IMR-90 (cell line): ENCODE data around the gene ATP5ME. TPM values are rescaled to one million over a fixed set of nuclear protein-coding genes. Genes with fewer than 3 reads are reported as not detected.

Experiments
- ATAC-seq: fragments of 200-7000 bp; cut with Tn5 transposase; 2 replicates; pipeline ENCODE4 v1.9.1; 2020; ENCODE audit warnings: low read depth, mild to moderate bottlenecking, moderate library complexity
- BruUV-seq: library from RNA; stranded (reverse); fragments of 400-500 nt; replicated peaks from 2 replicates; lab custom pipeline; 2021; lab: Mats Ljungman, UMichigan
- CTCF ChIA-PET: fragments of 300-600 bp; formaldehyde crosslinking; extraction: SDS; loops from one replicate; lab custom pipeline; 2021; ENCODE audit warnings: antibody characterized with exemption; lab: Yijun Ruan, JAX
- POLR2A ChIA-PET: fragments of 300-600 bp; sonication (Branson Sonifier 250); formaldehyde crosslinking; loops from one replicate; lab custom pipeline; 2022; ENCODE audit warnings: antibody characterized with exemption; ENCODE audit not compliant: unreplicated experiment; lab: Charles Lee
- DNase-seq: peaks from one replicate; pipeline ENCODE4 v3.0.0; 2013
- H2AFZ ChIP-seq: replicated peaks from 2 replicates; pipeline ENCODE3; 2013; ENCODE audit warnings: low read length, mild to moderate bottlenecking; ENCODE audit not compliant: poor library complexity
- H2AK5ac ChIP-seq: 2 replicates; pipeline ENCODE4 v1.6.1; 2013; ENCODE audit warnings: low read depth, low read length, inconsistent platforms
- H2AK9ac ChIP-seq: replicated peaks from 2 replicates; pipeline ENCODE3; 2013; ENCODE audit warnings: mild to moderate bottlenecking, low read depth, low read length, moderate library complexity; ENCODE audit not compliant: poor library complexity
- H2BK120ac ChIP-seq: 2 replicates; pipeline ENCODE4 v1.6.1; 2013; ENCODE audit warnings: low read depth, low read length, inconsistent platforms
- H2BK15ac ChIP-seq: 3 replicates; pipeline ENCODE4 v1.6.1; 2013; ENCODE audit warnings: low read depth, low read length, inconsistent platforms
- H2BK20ac ChIP-seq: 2 replicates; pipeline ENCODE4 v1.6.1; 2013; ENCODE audit warnings: low read depth, mild to moderate bottlenecking, inconsistent platforms, low read length, moderate library complexity
- H2BK5ac ChIP-seq: 2 replicates; pipeline ENCODE4 v1.6.1; 2013; ENCODE audit warnings: mild to moderate bottlenecking, low read depth, low read length, inconsistent platforms; ENCODE audit not compliant: poor library complexity, severe bottlenecking
- H3K14ac ChIP-seq: replicated peaks from 2 replicates; pipeline ENCODE4 v1.6.1; 2013; ENCODE audit warnings: low read depth, low read length, inconsistent platforms
- H3K18ac ChIP-seq: 2 replicates; pipeline ENCODE4 v1.6.1; 2013; ENCODE audit warnings: low read depth, low read length, control low read depth
- H3K23ac ChIP-seq: 2 replicates; pipeline ENCODE4 v1.6.1; 2013; ENCODE audit warnings: low read depth, low read length, inconsistent platforms
- H3K27ac ChIP-seq: 2 replicates; pipeline ENCODE4 v1.5.1; 2013; ENCODE audit warnings: mild to moderate bottlenecking, control low read depth, low read length; ENCODE audit not compliant: insufficient read depth
- H3K27me3 ChIP-seq: 2 replicates; pipeline ENCODE4 v1.6.1; 2013; ENCODE audit warnings: low read length; ENCODE audit not compliant: control insufficient read depth, insufficient read depth
- H3K36me3 ChIP-seq: 2 replicates; pipeline ENCODE4 v1.6.1; 2013; ENCODE audit warnings: low read length, mixed read lengths; ENCODE audit not compliant: control insufficient read depth, insufficient read depth
- H3K4ac ChIP-seq: 2 replicates; pipeline ENCODE4 v1.6.1; 2013; ENCODE audit warnings: low read depth, low read length, inconsistent platforms
- H3K4me1 ChIP-seq: 2 replicates; pipeline ENCODE4 v1.6.1; 2013; ENCODE audit warnings: low read length, mixed read lengths; ENCODE audit not compliant: control insufficient read depth, insufficient read depth
- H3K4me2 ChIP-seq: 2 replicates; pipeline ENCODE4 v1.6.1; 2013; ENCODE audit warnings: low read depth, mild to moderate bottlenecking, control low read depth, low read length, moderate library complexity
- H3K4me3 ChIP-seq: 2 replicates; pipeline ENCODE4 v1.5.1; 2013; ENCODE audit warnings: low read depth, mild to moderate bottlenecking, control low read depth, low read length, moderate library complexity; ENCODE audit not compliant: insufficient read depth
- H3K56ac ChIP-seq: 2 replicates; pipeline ENCODE4 v1.6.1; 2013; ENCODE audit warnings: low read length, inconsistent platforms; ENCODE audit not compliant: insufficient read depth; ENCODE audit errors: extremely low read depth
- H3K79me1 ChIP-seq, 2 experiments: 2 replicates each; pipeline ENCODE4 v1.6.1; 2013; ENCODE audit warnings: low read length in 2 of 2, inconsistent platforms in 1 of 2, low read depth in 1 of 2
- H3K9ac ChIP-seq: 2 replicates; pipeline ENCODE4 v1.6.1; 2013; ENCODE audit warnings: low read depth, low read length, control low read depth
- H3K9me1 ChIP-seq: 2 replicates; pipeline ENCODE4 v1.6.1; 2013; ENCODE audit warnings: low read length, inconsistent platforms; ENCODE audit not compliant: insufficient read depth
- H3K9me3 ChIP-seq: 2 replicates; pipeline ENCODE4 v1.6.1; 2013; ENCODE audit warnings: low read length; ENCODE audit not compliant: control insufficient read depth, insufficient read depth
- H4K20me1 ChIP-seq: 2 replicates; pipeline ENCODE4 v1.6.1; 2013; ENCODE audit warnings: low read length, inconsistent platforms; ENCODE audit not compliant: insufficient read depth
- H4K5ac ChIP-seq: 2 replicates; pipeline ENCODE4 v1.6.1; 2013; ENCODE audit warnings: mild to moderate bottlenecking, low read depth, low read length, control low read depth
- H4K8ac ChIP-seq, 2 experiments: 2 replicates each; pipeline ENCODE4 v1.6.1; 2013; ENCODE audit warnings: low read depth in 2 of 2, low read length in 2 of 2, control low read depth in 1 of 2, inconsistent platforms in 1 of 2
- H4K91ac ChIP-seq: 2 replicates; pipeline ENCODE4 v1.6.1; 2013; ENCODE audit warnings: low read depth, low read length, inconsistent platforms; ENCODE audit not compliant: insufficient read depth
- POLR2A ChIP-seq: IDR thresholded peaks from 2 replicates; pipeline ENCODE4 v1.6.1; 2012; ENCODE audit warnings: mild to moderate bottlenecking, low read depth, low read length
- RAD21 ChIP-seq: IDR thresholded peaks from 2 replicates; pipeline ENCODE4 v1.6.1; 2012; ENCODE audit warnings: low read length, improper control_type of control experiment
- WGBS, 2 experiments: methylation state at CpG; one replicate each; pipeline versions ENCODE4 v1.1.5 to v1.1.7; 2013; ENCODE audit warnings: missing lambda C conversion rate in 2 of 2; ENCODE audit not compliant: insufficient read length in 1 of 2; ENCODE audit errors: extremely low coverage in 2 of 2; 5-methylcytosine and 5-hydroxymethylcytosine counted together
- dilution Hi-C: fragments of 300-500 bp; cut with HindIII; formaldehyde crosslinking; loops from one replicate; pipeline ENCODE4 v1.14.3; 2018; ENCODE audit warnings: low sequenced_read_pairs; ENCODE audit not compliant: unreplicated experiment
- in situ Hi-C: fragments of 300-500 bp; cut with MboI; formaldehyde crosslinking; loops from 3 replicates; pipeline ENCODE4 v1.14.3; 2019; ENCODE audit warnings: low sequenced_read_pairs, inconsistent platforms, mixed read lengths
- intact Hi-C: fragments of 100-400 bp; cut with micrococcal nuclease; formaldehyde crosslinking; loops from 2 replicates; pipeline ENCODE4 v1.10.0; 2022
- polyA plus RNA-seq, 3 experiments: library from polyadenylated mRNA; depleted of rRNA; stranded (reverse); fragments of >200 nt; gene quantifications; 2 replicates each; pipeline ENCODE4 v1.2.3, GENCODE V29; 2012; ENCODE audit warnings: low replicate concordance in 1 of 3
- total RNA-seq: library from RNA; depleted of rRNA; stranded (reverse); fragments of >200 nt; gene quantifications from 2 replicates; pipeline ENCODE4 v1.2.3, GENCODE V29; 2012

The ATP5ME gene
- total and polyA plus RNA-seq, 2 of the 4 experiments (the other 2 are of a cell fraction): 39.3 to 603 TPM

- Histone ChIP-seq H3K79me1 (no peaks in the 10 kb centered on the region), H2BK15ac (no peak overlapping the region), H4K5ac (no peak overlapping the region), H3K23ac (no peak overlapping the region), H3K56ac (no peak overlapping the region), H3K4me1 (no peaks in the 10 kb centered on the region), H2AFZ (no peak overlapping the region), H3K4me2 (no peak overlapping the region), H4K20me1 (no peaks in the 10 kb centered on the region), H4K91ac (no peak overlapping the region), H3K27me3 (no peaks in the 10 kb centered on the region), H3K9me1 (no peaks in the 10 kb centered on the region), H3K27ac (no peak overlapping the region), H2AK9ac (no peak overlapping the region), H3K4ac (no peak overlapping the region), H3K9me3 (peaks cover 14% of the 10 kb centered on the region), H3K9ac (no peak overlapping the region), H2BK20ac (no peak overlapping the region), H2AK5ac (no peak overlapping the region), H3K4me3 (no peak overlapping the region), H3K14ac (no peak overlapping the region), H3K36me3 (no peaks in the 10 kb centered on the region), H2BK5ac (no peak overlapping the region), H2BK120ac (no peak overlapping the region), H3K18ac (no peak overlapping the region), H4K8ac (no peak overlapping the region)
- POLR2A ChIA-PET: no interaction called here
- intact Hi-C loops: no loop called here
- in situ Hi-C loops: no loop called here
- no peak for ATAC-seq
- dilution Hi-C loops: no loop called here
- CTCF ChIA-PET: no interaction called here
- TF ChIP-seq RAD21 (no peak), POLR2A (no peak)
- WGBS, 2 experiments: 60% methylated on average over 13 of the region's 20 CpGs; no CpG with 5 or more reads in 1 of the 2 experiments
- BruUV-seq: no TSS peak
- no peak for DNase-seq
Observed at GRCh38 chr4:626201-627091, 47.6 kb downstream of the ATP5ME start.
